OCI-LY3 (cell line): Measurements from ENCODE around the gene KLHL21.

Source experiments
- H2AFZ ChIP-seq: fragments of 200-600, 300-600 bp; shearing (Covaris generic); 2 replicates; pipeline ENCODE4 v1.6.0; 2014; ENCODE audit warnings: antibody characterized with exemption, low read depth, low read length
- H3K27ac ChIP-seq: fragments of 200-600, 300-600 bp; sonication (generic); 2 replicates; pipeline ENCODE4 v1.5.1; 2014; ENCODE audit warnings: mild to moderate bottlenecking, low read length, moderate library complexity, mixed read lengths
- H3K27me3 ChIP-seq: fragments of 200-600, 300-600 bp; sonication (generic); 2 replicates; pipeline ENCODE4 v1.6.1; 2014; ENCODE audit warnings: low read depth, low read length, mixed read lengths
- H3K36me3 ChIP-seq: fragments of 200-600, 300-600 bp; sonication (generic); replicated peaks from 2 replicates; pipeline ENCODE3; 2014; ENCODE audit warnings: low read depth, low read length, mixed read lengths
- H3K4me1 ChIP-seq: fragments of 300-600, 200-600 bp; sonication (generic); 2 replicates; pipeline ENCODE4 v1.6.1; 2014; ENCODE audit warnings: low read length, mixed read lengths
- H3K4me2 ChIP-seq: fragments of 200-600, 300-600 bp; sonication (generic); 2 replicates; pipeline ENCODE4 v1.6.1; 2014; ENCODE audit warnings: low read length, mixed read lengths
- H3K4me3 ChIP-seq: fragments of 300-600, 200-600 bp; sonication (generic); 2 replicates; pipeline ENCODE4 v1.5.1; 2014; ENCODE audit warnings: antibody characterized with exemption, mild to moderate bottlenecking, low read length, moderate library complexity
- H3K79me2 ChIP-seq: fragments of 300-600, 200-600 bp; shearing (Covaris generic); 2 replicates; pipeline ENCODE4 v1.6.1; 2014; ENCODE audit warnings: mild to moderate bottlenecking, low read length, mixed read lengths
- H3K9ac ChIP-seq: fragments of 300-600, 200-600 bp; shearing (Covaris generic); 2 replicates; pipeline ENCODE4 v1.6.0; 2014; ENCODE audit warnings: mild to moderate bottlenecking, low read length, moderate library complexity
- H3K9me3 ChIP-seq: fragments of 200-600, 300-600 bp; shearing (Covaris generic); 2 replicates; pipeline ENCODE4 v1.6.1; 2014; ENCODE audit warnings: low read length, mixed read lengths; ENCODE audit not compliant: insufficient read depth
- H4K20me1 ChIP-seq: fragments of 200-600, 300-600 bp; sonication (generic); 2 replicates; pipeline ENCODE4 v1.6.1; 2016; ENCODE audit warnings: low read length, mixed read lengths; ENCODE audit not compliant: insufficient read depth
- EZH2phosphoT487 ChIP-seq: fragments of 200-600 bp; shearing (Covaris generic); IDR thresholded peaks from 2 replicates; pipeline ENCODE4 v1.6.1; 2018; ENCODE audit warnings: antibody characterized with exemption, mixed run types, low read depth
- TF ChIP-seq, protein P1 (sequence below): fragments of 200-600, 300-600 bp; sonication (generic); IDR thresholded peaks from 2 replicates; pipeline ENCODE4 v1.5.1; 2014; ENCODE audit warnings: antibody characterized with exemption, low read length, low read depth

Gene KLHL21

DNA sequence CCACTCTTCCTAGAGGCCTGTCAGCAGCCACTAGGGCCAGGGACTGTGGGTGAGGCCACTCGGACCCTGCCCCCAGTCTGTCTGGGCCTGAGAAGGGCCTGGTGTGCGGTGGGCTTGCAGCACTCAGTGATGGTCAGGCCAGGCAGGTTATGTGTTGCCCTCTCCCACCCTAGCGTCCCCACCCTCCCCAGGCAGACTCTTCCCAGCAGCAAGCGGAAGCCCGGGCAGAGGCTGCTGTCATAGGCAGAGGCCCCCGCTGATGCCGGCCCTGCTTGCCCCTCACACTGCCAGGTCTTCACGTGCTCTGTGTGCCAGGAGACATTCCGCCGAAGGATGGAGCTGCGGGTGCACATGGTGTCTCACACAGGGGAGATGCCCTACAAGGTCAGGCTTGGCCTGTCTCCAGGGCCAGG lies 16.3 kb downstream of the KLHL21 start:
- H3K36me3 ChIP-seq = peaks cover 6% of the 10 kb centered on the region
- no peaks in the 10 kb centered on the region for H3K27me3 ChIP-seq
- no peak overlapping the region for H3K4me2 ChIP-seq
- 0 out of 2 replicates have a peak, but pooled peaks cover 5% of the 10 kb centered on the region for H3K79me2 ChIP-seq
- TF ChIP-seq, protein P1, sequence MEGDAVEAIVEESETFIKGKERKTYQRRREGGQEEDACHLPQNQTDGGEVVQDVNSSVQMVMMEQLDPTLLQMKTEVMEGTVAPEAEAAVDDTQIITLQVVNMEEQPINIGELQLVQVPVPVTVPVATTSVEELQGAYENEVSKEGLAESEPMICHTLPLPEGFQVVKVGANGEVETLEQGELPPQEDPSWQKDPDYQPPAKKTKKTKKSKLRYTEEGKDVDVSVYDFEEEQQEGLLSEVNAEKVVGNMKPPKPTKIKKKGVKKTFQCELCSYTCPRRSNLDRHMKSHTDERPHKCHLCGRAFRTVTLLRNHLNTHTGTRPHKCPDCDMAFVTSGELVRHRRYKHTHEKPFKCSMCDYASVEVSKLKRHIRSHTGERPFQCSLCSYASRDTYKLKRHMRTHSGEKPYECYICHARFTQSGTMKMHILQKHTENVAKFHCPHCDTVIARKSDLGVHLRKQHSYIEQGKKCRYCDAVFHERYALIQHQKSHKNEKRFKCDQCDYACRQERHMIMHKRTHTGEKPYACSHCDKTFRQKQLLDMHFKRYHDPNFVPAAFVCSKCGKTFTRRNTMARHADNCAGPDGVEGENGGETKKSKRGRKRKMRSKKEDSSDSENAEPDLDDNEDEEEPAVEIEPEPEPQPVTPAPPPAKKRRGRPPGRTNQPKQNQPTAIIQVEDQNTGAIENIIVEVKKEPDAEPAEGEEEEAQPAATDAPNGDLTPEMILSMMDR = no peak
- no peak for TF ChIP-seq EZH2phosphoT487
- H2AFZ ChIP-seq = no peak overlapping the region
- H3K9ac ChIP-seq = no peak overlapping the region
- no peaks in the 10 kb centered on the region for H3K9me3 ChIP-seq
- no peak overlapping the region for H3K4me3 ChIP-seq
- 0 out of 2 replicates have a peak, but pooled peaks cover 3% of the 10 kb centered on the region for H3K4me1 ChIP-seq
- no peaks in the 10 kb centered on the region for H4K20me1 ChIP-seq
- no peak overlapping the region for H3K27ac ChIP-seq

DNA sequence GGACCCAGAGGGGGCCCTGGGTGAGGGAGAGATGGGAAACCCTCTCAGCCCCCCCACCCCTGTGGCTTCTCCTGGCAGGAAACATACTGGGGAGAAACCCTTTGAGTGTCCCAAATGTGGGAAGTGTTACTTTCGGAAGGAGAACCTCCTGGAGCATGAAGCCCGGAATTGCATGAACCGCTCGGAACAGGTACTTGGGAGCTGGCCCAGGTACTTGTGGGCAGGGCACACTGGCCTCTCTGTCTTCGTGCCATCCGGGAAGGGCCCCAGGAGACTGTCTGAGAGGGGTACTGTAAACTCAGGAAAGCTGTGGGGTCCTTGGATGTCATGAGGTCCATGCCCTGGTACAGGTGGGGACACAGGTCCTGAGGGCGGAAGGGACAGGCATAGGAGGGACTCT lies 16.8 kb downstream of the KLHL21 start:
- Histone ChIP-seq H4K20me1 (no peaks in the 10 kb centered on the region), H3K79me2 (peaks cover 9% of the 10 kb centered on the region), H3K27ac (no peak overlapping the region), H3K9me3 (no peaks in the 10 kb centered on the region), H3K4me3 (no peak overlapping the region), H3K9ac (no peak overlapping the region), H3K4me2 (no peak overlapping the region), H2AFZ (no peak overlapping the region), H3K36me3 (peaks cover 4% of the 10 kb centered on the region), H3K27me3 (no peaks in the 10 kb centered on the region), H3K4me1 (peaks cover 6% of the 10 kb centered on the region)
- TF ChIP-seq, protein P1 = no peak
- TF ChIP-seq EZH2phosphoT487 = no peak

DNA sequence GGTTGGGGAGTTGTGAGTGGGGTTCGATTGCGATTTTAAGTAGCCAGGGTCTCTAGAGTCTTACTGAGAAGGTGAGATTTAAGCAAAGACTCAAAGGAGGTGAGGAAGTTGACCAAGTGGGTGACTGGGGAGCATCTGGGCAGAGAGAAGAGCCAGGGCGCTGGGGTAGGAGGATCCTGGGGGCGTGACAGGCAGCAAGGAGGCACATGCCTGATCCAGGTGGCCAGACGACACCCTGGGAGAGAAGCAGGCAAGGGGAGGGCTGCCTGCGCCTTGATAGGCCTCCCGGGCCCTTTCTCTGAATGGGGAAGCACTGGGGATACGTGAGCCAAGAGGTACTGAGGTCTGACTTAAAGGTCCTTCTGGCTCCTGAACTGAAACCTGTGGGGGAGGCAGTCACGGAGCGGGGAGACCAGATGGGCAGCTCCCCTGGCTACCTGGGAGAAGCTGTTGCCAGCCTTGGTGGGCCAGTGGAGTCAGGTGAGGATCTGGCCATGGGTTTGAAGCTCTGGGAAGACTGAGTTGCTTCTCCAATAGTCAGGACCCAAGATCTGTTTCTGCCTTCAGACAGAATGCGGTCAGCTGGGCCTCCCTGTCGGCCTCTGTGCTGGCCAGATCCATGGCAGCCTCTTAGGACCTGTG lies 17.5 kb downstream of the KLHL21 start:
- Histone ChIP-seq H3K36me3 (peaks cover under 1% of the 10 kb centered on the region), H3K79me2 (peaks cover 16% of the 10 kb centered on the region), H3K27ac (no peak overlapping the region), H2AFZ (no peak overlapping the region), H3K4me1 (peaks cover 9% of the 10 kb centered on the region), H3K9ac (no peak overlapping the region), H3K27me3 (no peaks in the 10 kb centered on the region), H3K4me3 (no peak overlapping the region), H4K20me1 (no peaks in the 10 kb centered on the region), H3K4me2 (no peak overlapping the region), H3K9me3 (no peaks in the 10 kb centered on the region)
- TF ChIP-seq, protein P1 = no peak
- TF ChIP-seq EZH2phosphoT487 = no peak

DNA sequence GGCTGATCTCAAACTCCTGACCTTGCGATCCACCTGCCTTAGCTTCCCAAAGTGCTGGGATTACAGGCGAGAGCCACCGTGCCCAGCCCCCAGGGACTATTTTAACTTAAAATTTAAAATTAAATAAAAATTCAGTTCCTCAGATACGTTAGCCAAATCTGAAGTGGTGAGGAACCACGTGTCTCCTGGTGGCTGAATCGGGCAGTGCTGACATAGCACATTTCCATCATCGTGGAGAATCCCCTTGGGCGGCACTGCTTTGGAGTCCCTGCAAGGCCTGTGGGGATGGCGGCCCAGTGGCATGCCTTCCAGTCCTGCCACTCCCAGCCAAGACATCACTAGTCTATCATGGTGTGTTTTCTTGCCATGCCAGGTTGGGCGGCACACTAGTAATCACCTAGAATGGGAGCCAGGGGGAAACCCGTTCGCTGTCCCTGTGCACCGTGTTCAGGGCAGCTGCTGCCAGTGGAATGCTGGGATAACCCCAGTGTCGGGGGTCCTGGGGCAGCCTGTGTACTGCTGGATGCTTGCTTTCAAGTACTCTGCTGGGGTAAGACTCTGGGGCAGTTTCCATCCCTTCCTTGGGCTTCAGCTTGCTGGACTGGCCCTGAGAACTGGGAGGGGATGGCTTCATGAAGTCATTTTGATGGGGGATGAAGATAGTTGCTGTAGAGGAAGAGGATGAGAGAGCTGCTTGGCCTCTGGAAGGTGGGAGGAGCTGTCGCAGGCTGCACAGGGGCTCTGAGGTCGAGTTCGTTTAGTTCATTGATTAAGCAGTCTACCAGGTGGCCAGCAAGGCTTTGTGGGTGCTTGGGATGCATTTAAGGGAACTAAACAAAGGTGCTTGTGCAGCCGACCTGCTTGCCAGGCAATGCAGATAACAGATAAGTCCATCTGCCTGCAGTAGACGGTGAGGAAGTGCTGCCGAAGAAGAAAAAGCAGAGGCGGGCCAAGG lies 18.3 kb downstream of the KLHL21 start:
- Histone ChIP-seq H3K9me3 (no peaks in the 10 kb centered on the region), H3K27ac (no peak overlapping the region), H4K20me1 (no peaks in the 10 kb centered on the region), H3K79me2 (peaks cover 19% of the 10 kb centered on the region), H3K4me1 (peaks cover 10% of the 10 kb centered on the region), H3K9ac (no peak overlapping the region), H3K4me3 (no peak overlapping the region), H3K36me3 (no peaks in the 10 kb centered on the region), H2AFZ (no peak overlapping the region), H3K4me2 (no peak overlapping the region), H3K27me3 (no peaks in the 10 kb centered on the region)
- TF ChIP-seq, protein P1 = no peak
- no peak for TF ChIP-seq EZH2phosphoT487
